AG09319 (cell line): ENCODE measurements around the gene USP3.

Source experiments
- DNase-seq: peaks from one replicate; pipeline ENCODE4 v3.0.0-alpha.2; 2010; ENCODE audit warnings: low read depth; ENCODE audit errors: extremely low read depth
- TF ChIP-seq, protein P1 (sequence below): IDR thresholded peaks from 2 replicates; pipeline ENCODE4 v1.5.1; 2011; ENCODE audit warnings: low read depth, mild to moderate bottlenecking, inconsistent platforms, low read length, moderate library complexity

Gene USP3

DNA sequence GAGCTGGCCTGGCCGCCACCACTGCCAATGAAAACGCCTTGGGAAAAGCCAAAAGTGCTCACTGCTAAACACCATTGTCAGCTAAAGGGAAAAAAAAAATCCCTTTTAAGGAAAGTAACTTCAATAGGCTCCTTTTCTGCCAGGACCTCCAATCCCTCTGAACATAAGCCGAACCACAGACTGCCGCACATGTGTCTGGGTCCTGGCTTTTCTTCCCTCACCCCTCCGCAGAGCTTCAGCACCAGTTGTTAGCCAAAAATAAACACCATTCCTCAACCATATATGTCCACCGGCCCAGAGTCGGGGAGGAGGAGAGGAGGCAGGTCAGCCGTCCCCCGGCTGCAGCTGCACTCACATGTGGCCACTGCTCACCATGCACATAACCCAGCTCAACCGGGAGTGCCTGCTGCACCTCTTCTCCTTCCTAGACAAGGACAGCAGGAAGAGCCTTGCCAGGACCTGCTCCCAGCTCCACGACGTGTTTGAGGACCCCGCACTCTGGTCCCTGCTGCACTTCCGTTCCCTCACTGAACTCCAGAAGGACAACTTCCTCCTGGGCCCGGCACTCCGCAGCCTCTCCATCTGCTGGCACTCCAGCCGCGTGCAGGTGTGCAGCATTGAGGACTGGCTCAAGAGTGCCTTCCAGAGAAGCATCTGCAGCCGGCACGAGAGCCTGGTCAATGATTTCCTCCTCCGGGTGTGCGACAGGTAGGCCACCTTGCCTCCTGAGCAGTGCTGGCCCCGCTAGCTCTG lies 92.8 kb downstream of the USP3 start, which contains the start of gene FBXL22:
TSS of gene FBXL22 (plus strand) at position 350 of the 753 bp plus-strand sequence. CDS start at position 356, 6 bp downstream.
- peak; percentile 37 for DNase-seq
- TF ChIP-seq, protein P1, sequence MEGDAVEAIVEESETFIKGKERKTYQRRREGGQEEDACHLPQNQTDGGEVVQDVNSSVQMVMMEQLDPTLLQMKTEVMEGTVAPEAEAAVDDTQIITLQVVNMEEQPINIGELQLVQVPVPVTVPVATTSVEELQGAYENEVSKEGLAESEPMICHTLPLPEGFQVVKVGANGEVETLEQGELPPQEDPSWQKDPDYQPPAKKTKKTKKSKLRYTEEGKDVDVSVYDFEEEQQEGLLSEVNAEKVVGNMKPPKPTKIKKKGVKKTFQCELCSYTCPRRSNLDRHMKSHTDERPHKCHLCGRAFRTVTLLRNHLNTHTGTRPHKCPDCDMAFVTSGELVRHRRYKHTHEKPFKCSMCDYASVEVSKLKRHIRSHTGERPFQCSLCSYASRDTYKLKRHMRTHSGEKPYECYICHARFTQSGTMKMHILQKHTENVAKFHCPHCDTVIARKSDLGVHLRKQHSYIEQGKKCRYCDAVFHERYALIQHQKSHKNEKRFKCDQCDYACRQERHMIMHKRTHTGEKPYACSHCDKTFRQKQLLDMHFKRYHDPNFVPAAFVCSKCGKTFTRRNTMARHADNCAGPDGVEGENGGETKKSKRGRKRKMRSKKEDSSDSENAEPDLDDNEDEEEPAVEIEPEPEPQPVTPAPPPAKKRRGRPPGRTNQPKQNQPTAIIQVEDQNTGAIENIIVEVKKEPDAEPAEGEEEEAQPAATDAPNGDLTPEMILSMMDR = no peak

DNA sequence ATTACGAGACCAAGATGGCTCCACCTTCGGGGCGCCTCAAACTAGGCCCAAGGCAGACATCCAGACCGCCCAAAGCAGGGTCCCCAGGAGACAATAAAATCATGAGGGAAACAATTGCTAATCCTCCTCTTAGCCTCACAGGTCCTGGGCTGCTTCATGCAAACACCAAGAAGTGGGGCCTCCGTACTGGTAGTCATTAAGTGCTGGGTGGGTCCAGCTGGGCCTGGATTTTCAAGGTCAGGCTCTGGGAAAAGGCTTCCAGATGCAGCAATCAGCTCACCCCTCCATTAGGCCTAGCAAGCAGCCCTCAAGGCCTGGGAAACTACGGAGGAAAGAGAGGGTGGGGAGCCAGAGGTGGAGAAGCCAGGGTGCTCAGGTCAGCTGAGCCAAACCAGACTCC lies 93.4 kb downstream of the USP3 start:
- no peak for DNase-seq
- TF ChIP-seq, protein P1 = no peak

- TF ChIP-seq, protein P1 = no peak
- no peak for DNase-seq
These were observed 94.3 kb downstream of the USP3 start for GRCh38 chr15:63598473-63599400.

DNA sequence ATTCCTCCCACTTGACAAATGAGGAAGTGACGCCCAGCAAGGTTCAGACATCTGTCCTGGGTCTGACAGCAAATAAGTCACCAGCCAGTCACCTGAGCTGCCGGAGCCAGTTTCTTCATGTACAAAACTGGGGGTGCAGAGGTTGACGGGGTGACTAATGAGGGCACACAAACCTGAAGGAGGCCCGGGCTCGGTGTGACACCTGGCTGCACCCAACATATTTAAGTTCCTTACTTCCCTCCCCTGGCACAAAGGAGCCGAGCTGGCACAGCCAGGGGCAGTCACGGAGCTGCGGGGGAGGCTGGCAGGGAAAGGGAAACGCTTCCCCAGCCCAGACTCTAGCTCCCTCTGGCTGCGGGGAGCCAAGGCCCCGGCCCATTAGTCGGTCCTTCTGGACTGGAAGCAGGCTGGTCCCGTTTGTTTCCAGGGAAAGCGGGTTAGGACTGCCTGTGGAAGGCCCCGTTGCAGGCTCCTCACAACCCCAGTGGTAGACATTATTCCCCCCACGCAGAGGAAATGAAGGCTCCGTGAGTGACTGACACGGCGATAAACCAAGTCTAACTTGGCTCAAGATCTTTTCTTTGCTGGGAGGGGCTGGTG lies 95.1 kb downstream of the USP3 start:
- no peak for DNase-seq
- TF ChIP-seq, protein P1 = peak; percentile 27; the same call in 1 of the 2 replicates

DNA sequence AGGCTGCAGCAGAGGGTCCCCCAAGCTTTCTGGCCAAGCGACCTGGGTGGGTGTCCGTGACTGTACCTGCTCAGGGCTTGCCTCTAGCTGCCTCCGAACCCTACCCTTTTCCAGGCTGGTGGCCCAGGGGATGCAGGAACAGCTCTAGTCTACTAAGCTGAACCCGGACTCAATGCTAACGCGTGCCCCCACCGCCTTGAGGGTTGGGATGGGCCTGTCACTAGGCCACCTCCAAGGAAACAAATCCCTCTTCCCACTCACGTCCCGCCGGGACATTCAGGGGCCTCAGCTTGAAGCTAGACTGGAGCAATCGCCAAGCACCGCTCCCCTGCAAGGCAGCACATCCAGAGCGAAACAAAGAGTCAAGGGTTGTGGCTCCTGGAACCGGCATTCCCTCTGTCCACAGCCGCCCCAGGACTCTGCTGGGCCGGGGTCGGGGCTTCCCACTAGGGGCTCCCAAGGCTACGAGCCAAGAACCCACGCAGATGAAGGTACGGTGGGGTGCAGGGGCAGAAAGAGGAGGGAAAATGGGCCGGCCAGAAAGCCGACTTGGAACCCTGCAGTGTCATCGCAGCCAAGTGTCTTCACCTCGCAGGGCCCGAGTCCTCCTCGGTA lies 95.7 kb downstream of the USP3 start:
- DNase-seq = no peak
- TF ChIP-seq, protein P1 = no peak

DNA sequence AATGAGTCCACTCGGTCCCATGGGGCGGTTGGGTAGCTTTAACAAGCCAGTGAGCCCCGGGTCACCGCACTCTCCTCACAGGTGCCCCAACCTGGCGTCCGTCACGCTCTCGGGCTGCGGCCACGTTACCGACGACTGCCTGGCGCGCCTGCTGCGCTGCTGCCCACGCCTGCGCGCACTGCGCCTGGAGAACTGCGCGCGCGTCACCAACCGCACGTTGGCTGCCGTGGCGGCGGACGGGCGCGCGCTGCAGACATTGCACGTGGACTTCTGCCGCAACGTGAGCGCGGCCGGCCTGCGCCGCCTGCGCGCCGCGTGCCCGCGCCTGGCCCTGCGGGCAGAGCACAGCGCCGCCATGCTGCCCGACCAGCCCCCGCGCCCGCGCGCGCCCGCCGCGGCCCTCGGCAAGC lies 96.2 kb downstream of the USP3 start:
- TF ChIP-seq, protein P1 = no peak
- peak; percentile 77 for DNase-seq
